GM18505 (cell line): Measurements from ENCODE around the gene ASIC1.
"Not testable (repeated sequence)": the region's sequence is repeated elsewhere in the genome, so short reads cannot be mapped to it uniquely, and the experiment has no call there.

Source experiments
- ATAC-seq: cut with Tn5 transposase; IDR thresholded peaks from one replicate; pipeline ENCODE4 v1.9.1; 2021; ENCODE audit not compliant: unreplicated experiment
- POLR2A ChIP-seq: IDR thresholded peaks from 4 replicates; pipeline ENCODE4 v1.6.1; 2011; ENCODE audit warnings: borderline replicate concordance; ENCODE audit not compliant: insufficient read depth, insufficient read length; ENCODE audit errors: extremely low read depth

ASIC1 gene

GRCh38 chr12:50074936-50075807 lies 17.8 kb downstream of the ASIC1 start:
- TF ChIP-seq POLR2A, result no peak
- peak; percentile 70 for ATAC-seq

DNA sequence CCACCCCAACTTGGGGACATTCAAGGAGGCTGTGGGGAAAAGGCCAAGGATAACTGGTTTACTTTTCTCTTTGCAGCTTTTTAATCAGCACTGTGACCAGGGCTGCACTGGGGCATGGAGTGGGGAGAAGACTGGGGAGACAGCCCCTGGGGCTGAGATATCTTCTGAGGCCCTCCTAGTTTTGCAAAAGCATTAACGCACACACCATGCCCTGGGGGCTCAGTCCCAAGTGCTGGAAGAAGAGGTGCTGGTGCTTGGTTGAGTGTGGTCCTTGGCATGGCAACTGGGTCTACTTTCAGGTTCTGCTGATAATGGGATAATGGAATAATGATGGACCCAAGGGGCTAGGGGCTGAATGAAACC lies 18.4 kb downstream of the ASIC1 start:
- ATAC-seq, result no peak

DNA sequence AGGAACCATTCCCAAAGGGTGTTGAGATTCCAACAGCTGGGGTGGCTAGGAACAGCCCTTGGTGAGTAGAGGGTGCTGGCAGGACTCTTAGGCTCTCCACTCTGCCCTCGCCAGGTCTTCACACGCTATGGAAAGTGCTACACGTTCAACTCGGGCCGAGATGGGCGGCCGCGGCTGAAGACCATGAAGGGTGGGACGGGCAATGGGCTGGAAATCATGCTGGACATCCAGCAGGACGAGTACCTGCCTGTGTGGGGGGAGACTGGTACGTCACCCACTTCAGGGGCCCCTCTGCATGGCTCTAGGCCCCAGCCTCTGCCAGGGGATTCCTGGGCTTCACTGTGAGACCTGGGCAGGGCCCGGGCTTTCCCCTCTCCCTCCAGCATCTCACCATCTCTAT lies 19.7 kb downstream of the ASIC1 start:
- no peak for TF ChIP-seq POLR2A
- ATAC-seq, result no peak

More for the DNA sequence above, 18.4 kb downstream of the ASIC1 start:
- no peak for TF ChIP-seq POLR2A

DNA sequence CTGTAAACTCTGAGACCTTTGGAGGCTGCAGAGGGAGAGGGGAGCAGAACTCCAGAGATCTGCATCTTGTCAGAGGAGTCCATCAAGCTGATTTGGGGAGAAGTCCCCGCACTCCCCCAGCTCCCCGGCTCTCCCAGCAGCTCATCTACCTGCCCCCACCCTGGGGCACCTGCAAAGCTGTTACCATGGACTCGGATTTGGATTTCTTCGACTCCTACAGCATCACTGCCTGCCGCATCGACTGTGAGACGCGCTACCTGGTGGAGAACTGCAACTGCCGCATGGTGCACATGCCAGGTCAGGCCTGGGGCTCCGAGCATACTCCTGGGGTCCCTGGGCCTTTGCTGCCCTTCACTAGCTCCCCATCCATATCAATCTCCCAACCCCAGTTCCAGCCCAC lies 20.9 kb downstream of the ASIC1 start:
- no peak for ATAC-seq

DNA sequence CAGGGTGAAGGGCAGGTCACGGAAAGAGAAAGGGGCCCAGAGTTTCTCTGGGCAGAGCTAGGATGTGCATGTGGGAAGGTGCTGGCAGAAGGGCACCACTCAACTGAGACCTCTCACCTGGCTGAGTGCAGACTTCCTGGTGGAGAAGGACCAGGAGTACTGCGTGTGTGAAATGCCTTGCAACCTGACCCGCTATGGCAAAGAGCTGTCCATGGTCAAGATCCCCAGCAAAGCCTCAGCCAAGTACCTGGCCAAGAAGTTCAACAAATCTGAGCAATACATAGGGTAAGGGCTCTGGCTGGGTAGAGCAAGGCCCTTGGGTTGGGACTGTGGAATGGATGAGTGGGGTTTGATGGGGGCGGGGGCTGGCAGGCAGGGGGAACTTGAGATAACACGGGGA lies 22.4 kb downstream of the ASIC1 start:
- no peak for TF ChIP-seq POLR2A
- ATAC-seq, result no peak

More for the DNA sequence above, 20.9 kb downstream of the ASIC1 start:
- no peak for TF ChIP-seq POLR2A

GRCh38 chr12:50081096-50081808 lies 23.9 kb downstream of the ASIC1 start:
- TF ChIP-seq POLR2A, result no peak
- no peak for ATAC-seq

GRCh38 chr12:50082644-50083043 lies 25.2 kb downstream of the ASIC1 start:
- ATAC-seq, result no peak
- no peak for TF ChIP-seq POLR2A

DNA sequence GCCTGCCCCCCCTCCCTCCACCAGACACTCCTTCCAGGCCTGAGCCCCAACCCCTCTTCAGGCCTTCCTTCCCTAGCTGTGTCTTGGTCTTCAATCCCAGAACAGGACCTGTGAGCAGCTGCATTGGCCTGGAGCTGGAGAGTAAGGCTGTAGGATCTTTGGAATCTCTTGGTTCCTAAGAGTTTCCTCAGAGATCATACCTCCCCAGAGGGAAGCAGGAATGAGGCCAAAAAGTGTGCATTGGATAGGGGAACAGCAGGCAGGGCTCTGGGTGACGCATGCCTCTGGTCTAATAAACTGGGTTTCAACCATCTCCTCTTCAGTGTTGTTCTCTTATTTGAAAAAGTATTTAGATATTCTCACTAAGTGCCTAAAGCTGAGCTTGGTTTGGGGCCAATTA lies 25.9 kb downstream of the ASIC1 start:
- TF ChIP-seq POLR2A, result no peak
- no peak for ATAC-seq

- not testable (repeated sequence) for ATAC-seq
Observed at GRCh38 chr12:50084409-50084774, 27.0 kb downstream of the ASIC1 start.

GRCh38 chr12:50084775-50085614 lies 27.6 kb downstream of the ASIC1 start, which contains the start of gene SMARCD1:
TSS of gene SMARCD1 (plus strand) at chr12:50085342. CDS start at chr12:50085370, 28 bp downstream.
- ATAC-seq, result peak; percentile 83
- peak; percentile 60 for TF ChIP-seq POLR2A

DNA sequence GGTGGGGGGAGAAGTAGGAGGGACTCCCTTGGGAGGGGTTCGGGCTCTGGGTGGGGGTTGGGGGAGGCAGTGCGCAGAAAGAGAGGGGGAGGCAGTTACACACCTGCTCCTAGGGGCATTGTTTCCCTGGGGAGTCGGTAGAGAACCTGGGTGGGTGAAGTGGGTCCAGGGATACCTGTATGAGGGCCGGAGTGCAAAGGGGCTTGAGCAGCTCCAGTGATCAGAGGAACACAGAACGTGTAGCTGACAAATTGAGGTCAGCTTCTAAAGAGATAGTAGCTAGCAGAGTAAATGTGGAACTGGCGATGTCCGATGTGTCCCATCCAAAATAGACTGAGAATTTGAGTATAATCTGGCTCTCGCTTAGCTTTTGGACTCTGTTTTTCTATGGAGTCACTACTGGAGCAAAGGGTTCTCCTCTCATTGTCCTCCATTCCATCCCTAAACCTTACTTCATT lies 28.2 kb downstream of the ASIC1 start:
- TF ChIP-seq POLR2A, result no peak
- ATAC-seq, result no peak

DNA sequence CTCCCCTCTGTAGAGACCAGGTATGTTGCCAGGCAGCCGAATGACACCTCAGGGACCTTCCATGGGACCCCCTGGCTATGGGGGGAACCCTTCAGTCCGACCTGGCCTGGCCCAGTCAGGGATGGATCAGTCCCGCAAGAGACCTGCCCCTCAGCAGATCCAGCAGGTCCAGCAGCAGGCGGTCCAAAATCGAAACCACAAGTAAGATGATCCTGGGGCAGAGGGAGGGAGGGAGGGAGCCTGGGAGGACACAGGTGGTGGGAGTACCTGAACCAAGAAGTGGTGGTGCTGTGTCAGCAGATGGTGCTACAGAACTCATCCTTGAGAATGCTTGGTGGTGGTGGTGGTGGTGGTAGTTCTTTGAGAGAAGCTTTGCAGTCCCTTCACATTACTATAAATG lies 28.8 kb downstream of the ASIC1 start:
- TF ChIP-seq POLR2A, result no peak
- ATAC-seq, result no peak

GRCh38 chr12:50087151-50087550 lies 29.8 kb downstream of the ASIC1 start:
- ATAC-seq, result no peak
- no peak for TF ChIP-seq POLR2A
